HCEC 1CT (cell line): ENCODE measurements around the gene VSIR.

ENCODE experiments used
- DNase-seq: peaks from one replicate; pipeline ENCODE4 v3.0.0-alpha.2; 2017

The VSIR gene

DNA sequence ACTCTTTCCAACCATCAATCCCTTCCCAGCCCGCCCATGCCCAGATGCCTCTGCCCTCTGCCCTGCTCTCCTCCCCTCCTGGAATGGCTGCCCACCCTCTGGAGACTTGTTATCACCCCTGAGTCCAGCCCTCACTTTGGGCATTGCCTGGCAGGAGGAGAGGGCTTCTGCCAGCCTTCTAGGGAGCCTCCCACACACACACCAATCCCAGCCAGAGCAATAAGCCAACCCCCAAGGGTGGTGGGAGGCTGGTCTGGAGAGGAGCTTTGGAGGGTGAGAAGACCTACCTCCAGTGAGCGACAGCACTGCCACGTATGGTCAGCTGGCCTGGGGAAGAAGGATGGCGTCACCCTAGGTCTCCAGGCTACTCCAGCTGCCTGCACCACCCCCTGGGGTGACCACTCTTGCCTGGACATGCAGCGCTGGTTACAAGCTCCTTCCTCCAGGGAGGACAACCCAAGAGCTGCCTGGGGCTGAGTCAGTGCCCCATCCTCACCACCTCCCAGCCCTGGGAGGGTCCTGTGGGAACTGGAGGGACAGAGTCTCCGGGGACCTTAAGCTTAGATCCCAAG, 62.2 kb downstream of the VSIR start:
- DNase-seq, result no peak

DNA sequence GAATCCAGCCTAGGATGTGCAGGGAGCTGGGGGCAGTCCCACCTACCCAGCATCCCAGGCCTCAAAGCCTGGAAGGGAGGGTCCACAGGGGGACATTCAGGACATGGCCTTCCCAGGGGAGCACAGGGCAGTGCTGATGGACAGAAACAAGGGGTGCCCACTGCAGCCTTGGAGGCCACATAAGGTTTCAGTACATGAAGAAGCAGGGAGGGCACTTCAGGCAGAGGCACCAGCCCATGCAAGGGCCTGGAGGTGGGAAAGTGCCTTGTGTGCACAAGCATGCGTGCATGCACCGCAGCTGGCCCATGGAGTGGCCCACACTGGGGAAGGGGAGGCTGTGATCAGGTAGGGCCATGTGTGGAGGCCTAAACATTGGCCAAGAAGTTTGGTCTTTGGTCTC, 62.8 kb downstream of the VSIR start:
- DNase-seq, result no peak

DNA sequence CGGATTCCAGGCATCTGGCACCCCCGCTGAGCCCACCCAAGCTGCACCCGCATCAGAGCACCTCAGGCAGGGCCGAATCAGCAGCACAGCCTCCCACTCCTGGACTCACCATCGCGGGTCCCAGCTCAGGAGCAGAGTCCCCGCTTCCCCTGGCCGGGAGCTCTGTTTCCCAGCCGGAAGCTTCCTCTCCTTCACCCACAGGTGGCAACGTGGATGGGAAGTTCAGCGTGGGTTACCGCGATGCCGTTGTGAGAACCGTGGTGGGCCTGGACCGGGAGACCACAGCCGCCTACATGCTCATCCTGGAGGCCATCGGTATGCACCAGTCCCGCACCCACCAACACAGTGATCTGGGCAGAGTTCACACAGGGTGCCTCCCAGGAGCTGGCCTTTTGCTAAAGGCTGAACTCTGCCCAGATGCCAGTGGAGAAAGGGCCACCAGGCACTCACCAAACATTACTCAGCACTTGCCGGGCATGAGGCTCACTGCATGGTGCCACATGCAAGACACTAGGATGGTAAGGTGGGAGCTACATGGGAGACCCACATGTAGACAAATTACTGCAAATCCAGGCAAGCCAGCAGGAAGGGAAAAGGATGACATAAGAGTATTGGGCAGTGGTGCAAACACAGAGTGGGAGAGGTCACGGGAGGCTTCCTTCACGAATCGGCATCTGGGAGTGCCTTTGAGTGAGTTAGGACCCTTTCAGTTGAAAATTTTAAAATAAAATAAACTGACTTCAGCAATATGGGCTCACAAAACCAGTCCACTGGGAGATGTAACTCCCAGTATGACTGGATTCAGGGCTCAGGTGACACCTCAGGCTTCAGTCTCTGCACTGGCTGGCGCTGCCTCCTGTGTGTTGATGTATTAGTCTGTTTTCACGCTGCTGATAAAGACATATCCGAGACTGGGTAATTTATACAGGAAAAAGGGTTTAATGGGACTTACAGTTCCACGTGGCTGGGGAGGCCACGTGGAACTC, 64.1 kb downstream of the VSIR start:
- DNase-seq, result no peak

DNA sequence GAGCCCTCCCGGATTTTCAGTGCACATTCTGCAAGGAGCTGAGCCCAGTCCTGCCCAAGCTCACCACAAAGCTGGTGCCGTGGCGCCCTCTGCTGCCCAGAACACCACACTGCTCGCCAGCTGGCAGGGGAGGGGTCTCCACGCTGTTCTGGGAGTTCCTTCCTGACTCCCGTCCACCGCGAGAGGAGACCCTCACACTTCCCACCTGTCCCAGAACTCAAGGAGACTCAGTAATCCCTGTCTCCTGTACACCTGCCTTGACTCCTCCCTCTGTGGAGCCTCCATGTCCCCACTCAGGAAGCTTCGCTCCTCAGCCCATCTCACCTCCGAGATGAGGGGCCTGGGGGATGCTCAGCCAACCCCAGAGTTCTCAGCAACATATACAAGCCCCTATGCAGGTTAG, 65.0 kb downstream of the VSIR start:
- DNase-seq, result no peak

DNA sequence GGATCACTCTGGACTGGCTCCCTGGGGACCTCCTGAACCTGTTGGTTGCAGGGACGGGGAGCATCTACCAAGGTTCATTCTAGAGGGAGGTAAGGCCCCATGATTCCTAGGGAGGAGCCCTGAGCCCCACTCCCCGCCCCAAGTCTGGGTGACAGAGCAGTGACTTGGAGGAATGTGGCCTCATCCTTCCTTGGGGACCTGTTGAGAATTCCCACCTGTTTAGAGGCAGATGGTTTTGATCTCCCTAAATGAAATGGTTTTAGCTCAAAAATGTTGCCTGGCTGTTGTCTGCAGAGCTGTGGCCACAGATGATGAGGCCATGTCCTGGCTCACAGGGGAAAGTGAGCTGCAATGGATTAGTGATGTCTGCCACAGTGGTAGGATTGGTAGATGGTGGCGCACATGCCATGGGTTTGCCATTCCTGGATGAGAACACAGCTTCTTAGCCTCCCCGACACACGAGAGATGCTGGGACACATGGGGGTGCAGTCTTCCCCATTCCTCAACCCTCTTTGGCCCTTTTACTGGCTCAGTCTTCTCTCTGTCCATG, 66.0 kb downstream of the VSIR start:
- DNase-seq, result no peak

DNA sequence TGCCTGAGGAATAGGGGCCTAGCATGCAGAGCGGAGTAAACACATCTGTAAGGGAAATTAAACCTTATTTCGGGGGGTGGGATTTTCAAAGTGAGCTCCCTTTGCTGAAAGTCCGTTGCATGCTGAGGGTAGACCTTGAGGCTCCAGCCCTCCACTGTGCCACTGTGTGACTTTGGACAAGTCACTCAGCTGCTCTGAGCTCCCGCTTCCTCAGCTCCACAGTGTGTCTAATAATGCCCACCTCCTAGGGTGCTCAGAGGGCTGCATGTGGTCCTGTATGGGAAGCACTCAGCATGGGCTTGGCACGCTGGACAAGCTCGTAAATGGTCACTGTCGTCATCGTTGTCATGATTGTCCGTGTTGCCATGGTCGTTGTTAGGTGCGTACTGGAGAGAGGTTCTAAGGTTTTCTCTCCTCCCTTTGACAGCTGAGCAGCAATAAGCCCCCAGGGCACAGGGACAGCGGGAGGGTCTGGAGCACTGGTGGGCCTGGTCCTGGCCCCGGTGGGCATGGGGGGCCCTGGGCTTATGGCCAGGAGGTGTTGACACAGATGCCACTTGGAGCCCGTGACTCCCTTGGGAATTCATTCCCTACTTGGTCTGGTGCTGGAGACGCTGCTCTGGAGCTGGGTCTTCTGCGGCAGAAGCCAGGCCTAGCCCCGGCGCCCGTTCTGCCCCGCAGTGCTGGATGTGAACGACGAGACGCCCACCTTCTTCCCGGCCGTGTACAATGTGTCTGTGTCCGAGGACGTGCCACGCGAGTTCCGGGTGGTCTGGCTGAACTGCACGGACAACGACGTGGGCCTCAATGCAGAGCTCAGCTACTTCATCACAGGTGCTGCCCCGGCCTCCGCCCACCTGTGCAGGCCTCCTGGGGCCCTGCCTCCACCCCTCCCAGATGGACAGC, 66.9 kb downstream of the VSIR start:
- no peak for DNase-seq

- no peak for DNase-seq
Measured at GRCh38 chr10:71705582-71705981, 67.7 kb downstream of the VSIR start.

GRCh38 chr10:71704816-71705215, 68.5 kb downstream of the VSIR start:
- DNase-seq, result no peak

GRCh38 chr10:71703577-71703976, 69.7 kb downstream of the VSIR start:
- DNase-seq, result no peak

DNA sequence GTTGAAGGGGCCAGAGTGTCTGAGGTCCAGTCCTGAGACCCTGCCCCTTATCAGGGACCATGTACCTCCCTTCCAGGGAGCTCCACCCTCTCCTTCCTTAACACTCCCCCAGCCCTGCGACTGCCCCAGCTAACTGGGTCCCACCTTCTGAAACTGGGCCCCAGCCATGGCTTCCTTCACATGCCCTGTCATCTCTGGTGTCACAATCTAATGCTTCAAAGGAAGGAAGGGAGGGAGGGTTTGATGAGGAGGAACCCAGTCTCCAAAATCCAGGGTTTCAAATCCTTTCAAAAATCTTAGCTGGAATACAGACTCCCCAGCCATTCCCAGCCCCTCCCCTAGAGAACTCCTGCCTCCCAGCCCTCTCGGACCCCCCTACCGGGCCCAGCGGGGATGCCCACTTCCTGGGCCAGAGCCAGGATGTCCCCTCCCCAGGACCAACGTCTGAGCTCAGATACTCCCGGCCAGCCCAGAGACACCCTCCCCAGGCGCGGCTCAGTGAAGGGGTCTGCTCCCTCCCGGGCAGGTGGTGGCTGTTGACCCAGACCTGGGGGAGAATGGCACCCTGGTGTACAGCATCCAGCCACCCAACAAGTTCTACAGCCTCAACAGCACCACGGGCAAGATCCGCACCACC, 71.7 kb downstream of the VSIR start:
- DNase-seq, result no peak

- DNase-seq, result no peak
Measured at GRCh38 chr10:71700731-71701368, 72.5 kb downstream of the VSIR start.

DNA sequence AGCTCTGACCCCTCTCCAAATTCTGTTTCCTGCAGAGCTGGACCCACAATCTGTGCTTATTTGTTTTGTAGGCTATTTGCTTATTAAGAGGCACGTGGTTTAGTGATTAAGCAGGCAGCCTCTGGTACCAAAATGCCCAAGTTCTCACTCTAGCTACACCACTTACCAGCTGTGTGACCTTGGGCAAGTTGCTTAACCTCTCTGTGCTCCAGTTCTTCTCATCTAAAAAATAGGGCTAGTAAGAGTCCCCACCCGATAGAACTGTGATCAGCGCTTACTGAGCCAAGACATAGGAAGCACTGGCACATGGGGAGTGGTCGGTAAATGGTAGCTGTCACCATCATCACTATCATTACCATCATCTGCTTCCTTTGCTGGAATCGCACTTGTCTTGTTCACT, 74.6 kb downstream of the VSIR start:
- peak; percentile 2 for DNase-seq

DNA sequence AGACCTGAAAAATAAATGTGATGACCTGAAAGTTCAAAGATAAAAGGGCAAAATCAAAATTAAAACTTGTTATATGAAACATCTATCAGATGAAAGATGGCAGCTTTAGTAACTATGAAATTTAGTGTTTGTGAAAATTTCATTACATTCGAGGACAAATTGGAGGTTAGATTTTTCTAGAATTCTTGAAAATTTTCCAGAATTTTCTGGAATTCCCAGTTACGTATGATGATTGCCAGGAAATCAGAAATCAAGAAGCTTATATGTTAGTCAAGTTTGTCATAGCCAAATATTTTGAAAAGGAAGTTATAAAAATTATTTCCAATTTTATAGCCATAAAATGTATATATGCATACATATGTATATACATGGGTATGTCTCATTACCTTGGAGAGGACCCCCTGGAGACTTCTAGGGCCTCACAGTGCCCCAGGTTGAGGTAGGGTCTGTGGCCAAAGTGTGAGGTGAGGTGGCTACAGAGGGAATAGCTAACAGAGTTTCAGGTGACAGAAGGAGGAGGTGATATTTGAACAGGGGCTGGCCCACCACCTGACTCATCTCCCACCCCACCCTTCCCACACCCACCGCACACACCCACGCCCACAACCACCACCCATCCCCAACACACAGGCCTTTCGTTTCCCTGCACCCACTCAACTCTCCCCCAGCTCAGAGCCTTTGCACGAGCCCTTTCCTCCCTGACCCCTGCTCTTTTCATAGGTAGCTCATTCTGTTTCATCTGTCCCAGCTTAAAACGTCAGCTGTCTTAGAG, 75.2 kb downstream of the VSIR start:
- no peak for DNase-seq
